Hindlimb muscle (tissue), 1 donor: ENCODE results near the gene TOMM22. TPM values are rescaled to one million over a fixed set of nuclear protein-coding genes. Genes with fewer than 3 reads are reported as not detected.

Source experiments
- DNase-seq: peaks from one replicate; pipeline ENCODE4 v3.0.0-alpha.2; 2013
- polyA plus RNA-seq: library from polyadenylated mRNA; unstranded; fragments of 120-200 nt; gene quantifications from one replicate; pipeline ENCODE4 v1.2.1, GENCODE V29; 2013; ENCODE audit not compliant: insufficient read length

Gene TOMM22
- polyA plus RNA-seq, 1 donor = 89.3 TPM

DNA sequence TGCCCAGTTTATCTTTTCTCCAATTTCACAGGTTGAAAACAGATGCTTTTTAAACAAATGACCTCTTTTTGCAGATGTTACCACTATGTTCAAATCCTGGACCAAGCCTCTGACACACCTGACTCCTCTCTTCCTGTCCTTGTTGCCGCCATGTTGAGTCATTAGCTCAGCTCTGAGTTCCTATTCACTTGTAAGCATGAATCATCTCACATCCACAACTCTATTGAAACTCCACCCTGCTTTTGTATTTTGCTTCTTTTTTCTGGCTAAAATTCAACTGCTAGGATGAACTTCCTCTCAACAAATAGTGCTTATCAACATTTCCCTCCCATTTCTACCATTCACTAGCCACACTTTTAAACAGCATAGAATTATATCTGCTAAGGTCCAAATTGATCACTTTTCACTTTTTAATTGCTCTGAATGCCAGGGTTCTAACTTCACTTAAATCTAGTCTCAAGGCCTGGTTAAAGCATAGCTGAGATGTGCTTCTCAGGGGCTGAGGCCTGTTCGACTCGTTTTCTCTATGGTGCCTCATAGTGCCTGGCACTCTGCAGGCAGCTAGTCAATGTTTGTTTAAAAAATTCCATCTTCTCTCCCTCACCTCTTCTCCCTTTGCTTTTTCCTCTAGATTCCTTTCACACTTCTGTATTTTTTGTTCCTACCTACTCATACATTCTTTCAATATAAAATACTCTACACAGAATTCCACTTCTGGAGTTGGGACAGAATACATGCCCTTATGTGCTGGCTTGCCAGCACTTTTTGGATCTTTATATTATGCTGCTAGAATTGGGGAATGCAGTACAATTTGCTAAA, 15.1 kb downstream of the TOMM22 start:
- DNase-seq = no peak

DNA sequence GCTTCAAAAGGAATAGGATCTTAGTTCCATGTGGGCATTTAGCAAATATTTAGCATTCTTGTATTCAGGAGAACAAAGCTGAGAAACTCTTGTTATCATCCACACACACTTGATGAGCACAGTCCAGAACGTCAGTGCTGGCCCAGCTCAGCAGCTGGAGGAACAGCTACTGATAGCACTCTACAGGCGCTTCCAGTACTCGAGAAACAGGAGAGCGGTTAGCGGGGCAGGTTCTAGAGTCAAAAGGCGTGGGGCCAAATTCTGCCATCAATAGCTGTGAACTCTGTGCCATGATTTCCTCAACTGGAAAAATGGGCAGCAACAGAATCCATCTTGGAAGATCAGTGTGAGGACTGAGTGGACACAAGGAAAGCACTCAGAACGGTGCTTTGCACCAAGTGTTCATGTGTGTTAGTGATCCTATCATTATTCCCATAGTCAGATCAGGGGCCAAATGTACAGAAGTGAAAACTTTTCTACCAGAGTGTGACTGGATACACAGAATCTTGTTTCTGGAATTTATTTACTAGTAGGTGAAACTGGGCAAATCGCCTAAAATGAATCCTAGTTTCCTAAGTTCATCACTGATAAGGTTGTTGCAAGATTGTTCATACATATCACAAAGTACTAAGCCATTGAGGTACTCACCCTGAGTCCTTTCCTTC, 15.8 kb downstream of the TOMM22 start:
- no peak for DNase-seq

DNA sequence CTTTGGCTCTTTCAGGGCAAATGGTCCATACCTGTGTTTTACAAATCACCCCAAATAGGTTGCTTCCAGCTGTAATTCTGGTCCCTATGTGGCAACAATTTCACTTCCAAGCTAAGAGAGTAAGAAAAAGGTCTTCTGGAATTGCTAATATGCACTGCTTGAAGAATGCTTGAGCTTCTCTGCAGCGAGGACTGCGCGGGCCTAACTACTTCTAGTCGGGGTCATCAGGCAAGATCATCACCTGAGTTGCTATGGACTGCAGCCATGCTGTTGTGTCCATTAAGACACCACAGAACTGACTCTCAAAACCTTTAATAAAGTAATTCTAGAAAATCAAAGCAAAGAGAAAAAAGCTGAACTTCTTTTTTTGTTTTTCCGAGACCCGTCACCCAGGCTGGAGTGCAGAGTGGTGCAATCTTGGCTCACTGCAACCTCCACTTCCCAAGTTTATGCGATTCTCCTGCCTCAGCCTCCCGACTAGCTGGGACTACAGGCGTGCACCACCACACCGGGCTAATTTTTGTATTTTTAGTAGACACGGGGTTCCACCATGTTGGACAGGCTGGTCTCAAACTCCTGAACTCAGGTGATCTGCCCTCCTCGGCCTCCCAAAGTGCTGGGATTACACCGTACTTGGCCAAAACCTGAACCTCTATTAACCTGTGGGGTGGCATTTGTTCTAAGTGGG, 16.8 kb downstream of the TOMM22 start:
- DNase-seq = no peak

DNA sequence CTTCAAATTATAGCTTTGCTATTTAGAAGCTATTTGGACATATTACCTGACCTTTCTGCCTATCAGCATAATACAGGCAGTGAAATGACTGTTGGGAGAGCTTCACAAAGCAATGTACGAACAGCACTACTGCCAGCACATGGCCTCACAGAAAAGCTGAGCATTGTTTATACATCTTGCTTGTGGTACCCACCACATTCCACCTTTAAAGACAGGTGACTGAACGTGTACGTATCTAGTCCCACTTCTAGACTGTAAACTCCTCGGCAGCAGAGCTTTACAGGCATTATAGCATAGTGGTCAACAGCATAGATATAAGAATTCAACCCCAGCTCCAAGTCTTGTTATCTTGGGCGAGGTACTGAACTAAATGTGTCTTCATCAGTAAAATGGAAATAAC, 17.4 kb downstream of the TOMM22 start:
- DNase-seq = no peak

DNA sequence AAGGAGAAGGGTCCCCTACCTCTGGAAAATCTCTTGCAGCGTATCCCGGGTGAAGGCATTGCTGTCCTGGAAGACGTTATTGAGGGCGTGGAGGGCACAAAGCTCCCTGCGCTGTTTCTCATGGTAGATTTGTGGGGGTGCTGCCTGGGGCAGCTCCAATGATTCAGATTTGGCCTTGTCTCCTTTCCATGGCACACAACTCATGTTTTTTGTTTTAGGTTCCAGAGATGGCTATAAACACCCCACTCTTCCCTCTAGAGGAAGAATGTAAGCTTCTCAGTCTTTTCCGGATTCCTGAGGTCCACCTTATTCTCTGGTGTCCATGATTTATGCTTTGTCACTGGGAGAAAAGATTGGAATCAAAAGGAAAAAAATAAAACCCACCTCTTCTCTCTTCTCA, 18.0 kb downstream of the TOMM22 start:
- no peak for DNase-seq

DNA sequence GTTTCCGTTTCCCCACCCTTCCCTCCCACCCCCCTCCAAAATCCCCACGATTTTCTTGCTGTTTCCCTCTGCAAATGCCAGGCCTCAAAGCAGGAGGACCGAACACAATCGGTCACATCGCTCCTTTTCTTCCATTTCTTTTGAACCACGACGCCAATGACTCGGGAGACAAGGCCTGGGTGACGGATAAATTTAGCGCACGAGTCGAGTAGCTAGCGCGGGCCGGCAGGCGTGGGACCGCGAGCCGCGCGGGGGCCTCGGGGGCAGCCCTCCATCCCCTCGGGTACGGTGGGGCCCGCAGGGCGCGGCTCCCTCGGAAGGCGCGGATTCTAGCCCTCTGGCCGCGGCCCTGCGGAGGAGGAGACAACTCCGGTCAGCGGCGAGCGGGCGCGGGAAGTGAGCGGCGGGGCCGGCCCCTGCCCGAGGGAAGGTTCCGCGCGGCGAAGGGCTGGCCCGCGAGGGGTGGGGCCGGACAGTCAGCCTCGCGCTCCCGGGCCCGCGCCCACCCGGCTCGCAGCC, 18.6 kb downstream of the TOMM22 start:
- DNase-seq = no peak

DNA sequence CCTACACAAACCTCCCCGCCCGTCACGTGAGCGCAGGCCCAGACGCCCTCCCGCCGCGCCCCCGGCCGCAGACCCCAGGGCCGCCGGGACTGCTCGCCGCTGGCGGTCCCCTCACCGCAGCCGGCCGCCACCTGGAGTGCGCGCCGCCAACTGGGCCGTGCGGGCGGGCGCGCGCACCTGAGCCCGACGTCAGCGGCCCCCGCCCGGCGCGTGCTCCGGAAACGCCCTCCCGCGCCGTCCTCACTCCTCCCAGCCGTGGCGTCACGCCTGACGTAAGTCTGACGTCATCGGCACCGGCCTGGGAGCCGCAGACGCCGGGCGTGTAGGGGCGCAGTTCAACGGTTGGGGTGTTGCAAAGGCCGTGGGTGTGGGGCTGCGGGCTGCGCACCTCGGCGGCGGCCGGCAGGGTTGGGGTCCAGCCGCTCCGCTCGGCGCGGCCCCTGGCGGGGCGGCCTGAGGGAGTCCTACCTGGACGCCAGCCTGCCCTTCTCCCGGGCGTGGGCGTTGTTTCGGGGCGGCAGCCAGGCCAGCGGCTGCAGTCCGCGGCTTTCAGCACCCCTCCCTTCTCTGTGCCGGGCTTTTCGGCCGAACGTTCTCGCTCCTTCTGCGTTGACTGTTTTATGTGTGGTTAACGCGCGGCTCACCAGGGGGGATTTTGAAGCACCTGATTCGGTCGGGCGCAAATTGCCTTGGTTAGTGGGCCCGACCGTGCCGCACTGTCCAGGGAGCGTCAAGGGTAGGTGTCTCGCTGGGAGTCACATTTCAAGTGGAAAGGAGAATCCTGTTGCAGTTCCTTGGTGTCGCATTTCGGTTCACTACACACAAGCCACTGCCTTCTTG, 19.3 kb downstream of the TOMM22 start, which contains the start of gene JOSD1:
Gene JOSD1, minus strand, starts transcription at position 155 of the 840 bp plus-strand sequence. CDS start 956 bp downstream, outside the sequence.
- DNase-seq = peak; percentile 95

DNA sequence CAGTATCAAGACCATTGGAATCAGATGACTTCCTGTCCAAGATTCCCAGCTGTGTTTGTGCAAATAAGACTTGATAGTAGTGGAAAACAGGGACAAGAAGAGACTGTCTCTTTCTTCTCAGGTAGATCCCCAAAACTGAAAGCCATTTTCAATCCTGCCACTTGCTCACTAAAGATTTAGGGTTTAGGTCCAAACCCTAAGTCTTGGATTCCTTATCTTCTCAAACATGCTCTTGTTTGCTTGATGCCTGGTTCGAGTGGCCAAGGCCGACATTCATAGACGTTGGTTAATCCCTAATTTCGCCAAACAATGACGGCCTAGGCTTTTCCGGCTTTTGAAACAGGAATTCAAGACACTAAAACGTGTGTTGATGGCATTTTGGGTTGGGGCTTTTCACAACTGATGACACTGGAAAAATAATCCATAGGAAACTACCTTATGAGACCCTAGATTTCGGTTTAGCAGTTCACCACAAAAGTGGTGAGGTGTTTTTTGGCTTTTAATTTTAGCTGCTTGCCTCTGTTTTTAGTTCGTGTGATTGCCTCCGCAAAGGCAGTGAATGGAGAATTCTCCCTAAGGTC, 23.0 kb downstream of the TOMM22 start:
- no peak for DNase-seq

DNA sequence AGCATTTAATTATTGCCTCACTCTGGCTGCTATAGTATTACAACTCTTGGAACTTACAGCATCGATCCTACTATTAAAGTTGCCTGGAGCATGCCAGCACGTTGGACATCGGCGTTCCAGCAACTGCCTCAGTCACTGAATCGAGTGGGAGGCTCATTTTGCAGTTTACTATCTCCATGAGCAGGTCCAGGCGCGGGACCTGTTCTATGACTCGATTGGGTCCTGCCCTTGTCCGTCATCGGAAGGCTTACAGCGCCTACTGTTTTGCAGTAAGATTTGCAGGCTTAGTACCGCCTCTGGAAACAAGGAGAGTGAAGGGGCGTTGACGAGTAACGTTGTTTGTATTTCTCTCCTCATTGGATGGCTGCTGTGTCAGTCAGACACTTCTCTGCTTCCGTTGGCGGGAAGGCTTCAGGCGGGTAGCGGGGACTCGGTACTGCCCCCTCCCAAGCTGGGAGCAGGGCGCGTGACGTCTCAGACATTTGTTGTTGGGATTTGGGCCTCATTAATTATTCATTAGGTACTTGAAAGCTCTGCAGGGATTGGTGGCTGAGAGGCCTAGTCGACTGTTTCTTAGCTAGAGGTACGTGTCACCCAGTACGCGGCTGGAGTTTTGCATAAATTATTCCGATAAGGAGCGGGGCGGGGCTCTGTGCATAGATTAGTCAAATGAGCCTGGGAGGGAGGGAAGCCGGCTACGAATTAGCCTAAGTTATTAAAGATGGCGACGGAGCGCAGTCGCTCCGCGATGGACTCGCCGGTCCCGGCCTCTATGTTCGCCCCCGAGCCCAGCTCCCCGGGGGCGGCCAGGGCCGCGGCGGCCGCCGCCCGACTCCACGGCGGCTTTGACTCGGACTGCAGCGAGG, 23.7 kb downstream of the TOMM22 start, which contains the start of gene GTPBP1:
Gene GTPBP1, plus strand, starts transcription at position 710 of the 866 bp plus-strand sequence. Its CDS starts 12 bp downstream, at position 722.
- peak; percentile 100 for DNase-seq

DNA sequence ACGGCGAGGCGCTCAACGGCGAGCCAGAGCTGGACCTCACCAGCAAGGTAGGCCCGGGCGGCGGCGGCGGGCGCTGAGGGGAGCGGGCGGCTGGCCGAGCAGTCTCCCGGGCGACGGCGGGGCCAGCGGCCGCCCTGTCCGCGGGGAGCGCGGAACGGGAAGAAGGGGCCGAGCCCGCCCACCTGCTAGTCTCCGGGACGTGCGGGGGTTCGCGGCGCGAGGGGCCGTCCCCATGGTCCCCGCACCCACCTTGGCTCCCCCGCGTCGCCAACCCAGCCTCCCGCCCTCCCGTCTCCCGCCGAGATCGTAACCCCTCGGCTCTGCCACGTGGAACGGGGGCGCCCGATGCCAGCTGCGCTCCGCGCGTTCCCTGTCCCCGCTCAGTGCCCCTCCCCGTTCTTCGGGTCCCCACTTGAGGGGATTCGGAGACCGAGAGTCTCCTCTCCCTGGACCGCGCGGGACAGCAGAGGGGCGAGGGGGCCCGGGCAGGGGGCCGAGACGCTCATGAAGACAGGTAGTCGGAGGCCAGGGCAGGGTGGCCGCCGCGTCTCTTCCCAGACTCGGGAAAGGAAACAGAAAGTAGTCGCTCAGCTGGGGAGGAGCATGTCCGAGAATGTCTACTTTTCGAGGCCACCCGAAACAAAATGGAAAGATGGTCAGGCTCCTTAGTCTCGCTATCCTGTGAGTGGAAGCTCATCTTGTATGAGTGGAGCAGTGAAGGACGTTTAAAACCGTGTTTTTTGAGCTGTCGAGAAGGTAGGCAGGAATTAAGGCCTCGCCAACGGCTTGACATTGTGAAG, 24.5 kb downstream of the TOMM22 start:
- DNase-seq = peak; percentile 48

DNA sequence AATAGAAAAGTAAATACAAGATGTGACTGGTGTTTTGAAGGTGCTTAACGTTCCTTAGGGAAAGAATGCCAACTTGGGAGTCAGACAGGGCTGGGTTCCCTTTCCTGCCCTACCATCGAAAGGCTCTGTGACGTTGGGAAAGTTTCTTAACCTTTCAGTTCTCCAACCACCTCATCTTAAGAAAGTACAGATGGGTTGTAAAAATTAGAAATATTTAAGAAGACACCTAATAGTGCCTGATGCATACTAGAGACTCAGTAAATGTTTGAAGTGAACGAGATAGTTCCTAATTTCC, 25.1 kb downstream of the TOMM22 start:
- DNase-seq = no peak

DNA sequence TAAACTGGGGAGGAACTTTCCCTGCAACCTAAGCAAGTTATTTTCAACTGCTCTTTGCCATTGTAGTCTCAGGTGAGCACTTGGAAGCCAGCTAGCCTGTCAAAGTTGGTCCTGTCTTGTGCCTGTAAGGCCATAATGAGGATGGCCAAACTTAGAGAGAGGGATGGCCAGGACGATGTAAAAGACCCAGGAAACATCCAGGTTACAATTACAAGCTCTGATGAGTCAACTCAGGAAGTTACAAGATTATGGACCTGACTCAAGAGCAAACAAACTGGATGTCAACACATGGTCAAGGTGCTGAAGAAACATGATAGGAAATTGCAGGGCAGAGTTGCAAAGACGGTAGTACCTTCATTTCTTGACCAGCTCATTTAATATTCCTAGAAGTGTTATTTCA, 25.6 kb downstream of the TOMM22 start:
- DNase-seq = no peak

DNA sequence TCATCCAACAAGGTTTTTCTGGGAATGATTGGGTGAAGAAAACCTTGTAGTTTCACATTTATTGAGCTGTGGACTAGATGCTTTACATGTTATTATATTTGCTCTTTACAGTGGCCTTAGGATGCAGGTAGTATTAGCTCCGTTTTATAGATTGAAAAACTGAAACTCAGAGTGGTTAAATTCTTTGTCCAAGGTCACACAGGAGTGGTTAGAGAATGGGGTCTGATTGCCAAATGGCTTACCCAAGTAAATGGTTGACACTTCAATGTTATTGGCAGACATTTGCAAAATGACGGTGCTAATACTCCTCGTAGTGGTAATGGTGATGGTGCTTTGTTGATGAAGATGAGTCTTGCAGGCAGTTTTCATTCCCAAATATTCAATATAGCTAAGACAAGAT, 26.2 kb downstream of the TOMM22 start:
- DNase-seq = no peak

DNA sequence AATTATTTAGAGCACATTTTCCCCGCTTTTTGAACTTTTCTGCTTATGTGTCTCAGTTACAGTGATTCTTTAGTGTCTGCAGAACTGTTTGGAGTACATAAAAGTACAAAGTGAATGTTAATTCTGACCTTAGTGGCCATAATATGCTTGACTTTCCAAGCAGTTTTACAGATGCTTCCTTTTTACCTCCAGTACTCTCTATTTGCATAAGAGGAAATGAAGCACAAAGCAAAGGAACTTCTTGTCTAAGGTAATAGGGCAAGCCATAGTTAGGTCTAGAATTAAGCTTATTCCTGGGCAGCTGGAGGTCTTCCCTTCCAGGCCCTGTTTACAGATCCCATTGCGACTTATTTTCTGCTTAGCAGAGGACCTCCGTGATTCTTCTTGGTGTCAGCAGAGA, 27.5 kb downstream of the TOMM22 start:
- no peak for DNase-seq

DNA sequence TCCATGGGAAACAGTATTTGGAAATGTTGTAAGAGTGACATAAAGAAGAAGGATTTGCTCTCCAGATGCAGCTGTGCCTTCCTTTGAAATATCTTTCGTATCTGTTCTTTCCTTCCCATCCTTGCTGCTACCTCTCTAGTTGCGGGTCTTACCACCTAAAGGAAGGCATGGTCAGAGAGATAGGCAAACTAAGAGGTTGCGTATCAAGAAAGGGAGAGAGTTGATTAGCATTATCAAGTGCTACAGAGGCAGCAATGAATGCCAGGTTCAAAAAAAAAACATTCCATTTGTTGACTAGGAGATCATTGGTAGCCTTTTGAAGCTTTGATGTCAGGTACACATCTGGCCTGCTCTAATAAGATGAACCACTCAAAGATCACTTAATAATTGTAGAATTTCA, 28.6 kb downstream of the TOMM22 start:
- DNase-seq = no peak

DNA sequence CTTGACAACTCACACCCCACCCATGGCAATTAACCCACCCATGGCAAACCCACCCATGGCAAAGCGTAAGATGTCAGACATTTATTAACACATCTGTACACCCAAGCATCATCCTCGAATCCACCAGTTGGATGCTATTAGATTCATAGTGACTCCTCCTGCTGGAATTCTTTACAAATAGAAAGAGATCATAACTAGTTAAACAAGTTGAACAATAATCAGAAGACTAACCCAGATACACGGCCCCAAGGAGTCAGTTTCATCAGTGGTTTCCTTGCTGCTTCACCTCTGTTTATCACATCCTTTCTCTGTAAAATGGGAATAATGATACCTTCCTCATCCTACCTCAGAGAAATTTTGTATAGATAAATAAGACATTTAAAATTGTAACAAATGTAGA, 29.1 kb downstream of the TOMM22 start:
- DNase-seq = no peak

DNA sequence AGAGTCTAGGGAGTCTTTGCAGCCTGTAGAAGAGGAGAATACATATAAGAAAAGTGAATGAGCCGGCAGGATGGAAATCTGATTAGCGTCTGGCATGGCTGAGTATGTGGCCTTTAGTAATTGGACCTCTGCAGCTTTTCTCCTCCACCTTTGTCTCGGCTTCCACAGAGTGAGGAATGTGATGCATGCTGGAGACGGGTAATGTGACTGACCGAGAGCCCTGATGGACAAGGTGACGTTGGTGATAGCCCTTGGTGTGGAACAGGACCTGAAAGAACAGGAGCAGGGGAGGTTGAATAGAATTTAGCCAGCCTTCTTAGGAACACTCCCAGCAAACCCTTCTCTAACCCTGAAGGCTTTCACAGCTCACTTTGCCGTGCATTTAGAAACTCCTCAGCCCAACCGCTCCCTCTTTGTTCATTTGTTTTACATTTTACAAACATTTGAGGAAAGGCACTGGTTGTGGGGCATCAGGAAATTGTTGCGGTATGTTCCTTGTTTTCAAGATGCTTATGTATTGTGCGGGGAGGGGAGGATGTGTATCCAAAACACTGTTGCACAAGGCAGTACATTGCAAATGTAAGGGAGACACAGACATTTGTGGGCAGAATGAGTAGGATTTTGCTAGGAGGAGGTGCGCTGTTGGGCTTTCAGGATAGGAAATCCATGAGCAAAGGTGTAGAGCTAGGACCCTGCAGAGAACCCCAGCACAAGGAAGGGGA, 30.9 kb downstream of the TOMM22 start:
- no peak for DNase-seq

DNA sequence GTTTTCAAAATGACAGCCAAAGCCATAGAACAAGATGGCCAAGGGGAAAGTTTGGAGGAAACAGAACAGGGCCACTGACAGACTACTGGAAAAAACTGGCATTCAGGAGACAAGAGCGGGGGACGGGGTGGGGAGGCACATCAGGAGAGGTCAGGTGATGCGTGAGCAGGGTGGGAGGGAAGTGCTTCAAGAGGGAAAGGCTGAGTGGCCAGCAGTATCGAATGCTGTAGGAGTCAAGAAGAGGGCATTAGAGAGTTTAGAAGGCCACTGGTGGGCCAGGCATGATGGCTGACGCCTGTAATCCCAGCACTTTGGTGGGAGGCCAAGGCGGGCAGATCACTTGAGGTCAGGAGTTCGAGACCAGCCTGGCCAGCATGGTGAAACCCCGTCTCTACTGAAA, 32.2 kb downstream of the TOMM22 start:
- DNase-seq = no peak

DNA sequence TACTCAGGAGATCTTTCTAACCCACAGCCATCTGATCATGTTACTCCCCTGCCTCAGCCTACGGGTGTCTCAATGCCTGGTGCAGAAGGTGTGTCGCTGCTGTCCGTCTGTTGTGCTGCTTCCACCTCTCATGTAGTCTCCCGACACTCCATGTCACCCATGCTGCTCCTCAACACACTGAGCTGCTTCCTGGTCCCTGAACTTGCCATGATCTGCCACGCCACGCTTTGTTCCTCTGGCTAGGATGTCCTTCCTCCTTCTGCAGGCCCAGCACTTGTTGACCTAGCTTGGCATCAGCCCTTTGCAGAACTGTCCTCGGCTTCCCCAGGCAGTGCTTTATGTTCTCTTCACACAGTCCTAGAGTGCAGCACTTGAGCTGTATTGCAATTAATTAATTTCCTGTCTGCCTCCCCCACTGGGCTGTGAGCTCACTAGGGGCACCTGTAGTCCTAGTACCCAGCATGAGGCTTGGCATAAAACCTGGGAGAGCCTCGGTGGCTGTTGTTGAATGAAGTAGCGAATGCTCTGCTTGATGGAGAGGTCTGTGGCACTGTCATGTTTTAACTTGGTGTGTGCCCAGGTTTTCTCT, 33.5 kb downstream of the TOMM22 start:
- DNase-seq = no peak
